Mesendoderm (in vitro differentiated cells): ENCODE data around the gene COPE.

Experiments
- DNase-seq: peaks from one replicate; pipeline ENCODE4 v3.0.0; 2013
- H2AK5ac ChIP-seq: 2 replicates; pipeline ENCODE4 v1.6.1; 2013; ENCODE audit warnings: low read length, inconsistent platforms
- H2BK120ac ChIP-seq: 2 replicates; pipeline ENCODE4 v1.6.1; 2013; ENCODE audit warnings: low read depth, mild to moderate bottlenecking, low read length, moderate library complexity, mixed read lengths
- H2BK15ac ChIP-seq: replicated peaks from 2 replicates; pipeline ENCODE4 v1.6.1; 2013; ENCODE audit warnings: low read depth, mild to moderate bottlenecking, moderate library complexity
- H2BK5ac ChIP-seq: 2 replicates; pipeline ENCODE4 v1.6.1; 2013; ENCODE audit warnings: low read length, inconsistent platforms
- H3K18ac ChIP-seq: 2 replicates; pipeline ENCODE4 v1.6.1; 2013; ENCODE audit warnings: mild to moderate bottlenecking, low read length, mixed read lengths
- H3K23ac ChIP-seq: one replicate; pipeline ENCODE4 v1.6.1; 2013; ENCODE audit warnings: low read length
- H3K27ac ChIP-seq: 2 replicates; pipeline ENCODE4 v1.5.1; 2013; ENCODE audit warnings: low read depth, mild to moderate bottlenecking, inconsistent platforms, low read length, moderate library complexity
- H3K27me3 ChIP-seq: 2 replicates; pipeline ENCODE4 v1.6.1; 2013; ENCODE audit warnings: low read length, control low read depth, mild to moderate bottlenecking, inconsistent platforms; ENCODE audit not compliant: insufficient read depth, poor library complexity
- H3K36me3 ChIP-seq: 2 replicates; pipeline ENCODE4 v1.6.1; 2013; ENCODE audit warnings: low read length, inconsistent platforms; ENCODE audit not compliant: control insufficient read depth, insufficient read depth
- H3K4ac ChIP-seq: one replicate; pipeline ENCODE4 v1.6.1; 2013; ENCODE audit warnings: low read depth, mild to moderate bottlenecking, low read length, moderate library complexity
- H3K4me1 ChIP-seq: 2 replicates; pipeline ENCODE4 v1.6.1; 2013; ENCODE audit warnings: low read depth, low read length, inconsistent platforms; ENCODE audit not compliant: control insufficient read depth
- H3K4me2 ChIP-seq: 2 replicates; pipeline ENCODE4 v1.6.1; 2013; ENCODE audit warnings: low read length
- H3K4me3 ChIP-seq: 2 replicates; pipeline ENCODE4 v1.5.1; 2013; ENCODE audit warnings: mild to moderate bottlenecking, low read length
- H3K56ac ChIP-seq: one replicate; pipeline ENCODE4 v1.6.1; 2013; ENCODE audit warnings: low read length
- H3K79me1 ChIP-seq: 2 replicates; pipeline ENCODE4 v1.6.1; 2013; ENCODE audit warnings: low read length, inconsistent platforms
- H3K79me2 ChIP-seq: 2 replicates; pipeline ENCODE4 v1.6.1; 2013; ENCODE audit warnings: mild to moderate bottlenecking, low read length; ENCODE audit not compliant: control insufficient read depth, insufficient read depth
- H3K9ac ChIP-seq: 2 replicates; pipeline ENCODE4 v1.6.1; 2013; ENCODE audit warnings: low read length, inconsistent platforms
- H4K5ac ChIP-seq: one replicate; pipeline ENCODE4 v1.6.1; 2013; ENCODE audit warnings: low read length
- H4K8ac ChIP-seq: one replicate; pipeline ENCODE4 v1.6.1; 2013; ENCODE audit warnings: low read depth, mild to moderate bottlenecking, control low read depth, low read length, moderate library complexity
- WGBS: extraction: QIAGEN DNeasy Blood & Tissue Kit; methylation state at CpG from one replicate; pipeline ENCODE4 v1.1.7; 2013; ENCODE audit warnings: low lambda C conversion rate, missing lambda C conversion rate; ENCODE audit not compliant: insufficient coverage; ENCODE audit errors: extremely low coverage; 5-methylcytosine and 5-hydroxymethylcytosine counted together

COPE gene

DNA sequence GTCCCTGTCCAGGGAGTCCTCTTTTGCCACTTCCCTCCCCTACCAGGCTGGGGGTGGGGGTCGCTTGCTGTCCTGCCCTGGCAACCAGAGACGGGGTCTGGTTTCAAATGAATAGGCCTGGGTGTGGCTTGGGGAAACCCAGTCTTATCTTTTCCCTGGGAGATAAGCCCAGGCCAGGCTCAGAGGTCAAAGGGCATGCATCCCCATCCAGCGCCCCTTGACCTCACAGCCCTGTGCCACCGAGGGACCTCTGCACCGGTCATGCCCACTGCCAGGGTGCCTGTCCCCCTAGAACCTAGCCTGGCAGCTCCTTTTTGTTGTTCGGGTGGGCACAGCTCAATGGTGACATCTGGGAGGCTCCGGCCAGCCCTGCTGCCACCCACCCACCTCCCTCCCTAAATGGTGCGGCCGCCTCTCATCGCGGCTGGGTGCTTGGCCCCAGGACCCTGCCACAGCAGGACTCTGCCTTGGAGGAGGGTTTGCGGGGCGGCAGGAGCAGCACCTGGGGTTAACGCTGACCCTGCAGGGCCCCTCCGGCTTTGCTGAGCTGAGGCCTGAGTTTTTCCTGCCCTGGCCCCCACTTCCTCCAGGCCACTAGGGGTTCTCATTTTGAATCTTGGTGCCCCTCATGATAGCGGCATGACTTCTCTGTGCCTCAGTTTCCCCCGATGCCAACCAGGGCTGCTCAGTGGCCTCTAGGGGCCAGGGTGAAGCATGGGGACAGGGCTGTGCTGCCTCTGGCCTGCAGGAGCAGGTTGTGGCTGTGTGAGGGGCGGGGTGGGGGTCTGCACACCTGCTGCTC, 20.4 kb downstream of the COPE start:
- Histone ChIP-seq H2AK5ac (no peak overlapping the region), H3K23ac (no peak overlapping the region), H3K56ac (no peak overlapping the region), H3K27me3 (no peaks in the 10 kb centered on the region), H2BK120ac (no peak overlapping the region), H3K4ac (no peak overlapping the region), H4K8ac (no peak overlapping the region), H3K4me3 (no peak overlapping the region), H3K9ac (no peak overlapping the region), H2BK15ac (no peak overlapping the region), H3K79me2 (no peaks in the 10 kb centered on the region), H3K4me2 (no peak overlapping the region), H3K4me1 (no peaks in the 10 kb centered on the region), H3K18ac (no peak overlapping the region), H4K5ac (no peak overlapping the region), H3K79me1 (no peaks in the 10 kb centered on the region), H2BK5ac (no peak overlapping the region), H3K27ac (no peak overlapping the region), H3K36me3 (peaks cover 2% of the 10 kb centered on the region)
- WGBS: no CpG with 5 or more reads among the region's 18 CpGs
- no peak for DNase-seq

DNA sequence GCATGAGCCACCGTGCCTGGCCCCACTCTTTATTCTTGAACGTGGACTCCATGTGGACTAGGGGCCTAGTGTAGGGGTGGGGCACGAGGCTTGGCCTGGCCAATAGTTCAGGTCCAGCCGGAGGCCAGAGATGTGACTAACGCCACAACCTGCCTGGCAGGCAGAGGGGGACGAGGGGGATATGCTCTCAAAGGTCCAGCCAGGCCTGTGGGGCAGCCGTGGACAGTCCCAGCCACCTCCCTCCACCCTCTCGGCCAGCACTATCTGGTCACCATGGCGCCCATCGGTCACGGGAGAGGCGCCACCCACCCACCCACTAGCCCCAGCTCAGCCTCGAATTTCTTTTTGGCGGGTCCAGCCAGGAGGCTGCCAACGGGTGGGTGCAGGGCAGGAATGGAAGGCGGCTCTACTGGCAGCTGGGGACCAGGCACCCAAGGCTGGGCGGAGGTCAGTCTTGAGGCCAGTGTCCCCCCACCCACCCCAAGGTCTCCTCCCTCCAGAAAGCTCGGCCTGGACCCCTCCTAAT, 21.0 kb downstream of the COPE start:
- no peaks in the 10 kb centered on the region for H3K79me2 ChIP-seq
- H3K27ac ChIP-seq: no peak overlapping the region
- H4K8ac ChIP-seq: no peak overlapping the region
- no peak overlapping the region for H2BK5ac ChIP-seq
- WGBS: no CpG with 5 or more reads among the region's 18 CpGs
- H3K56ac ChIP-seq: no peak overlapping the region
- no peak overlapping the region for H3K18ac ChIP-seq
- H3K4ac ChIP-seq: no peak overlapping the region
- no peak overlapping the region for H4K5ac ChIP-seq
- no peak overlapping the region for H3K4me2 ChIP-seq
- no peak overlapping the region for H2BK120ac ChIP-seq
- no peak overlapping the region for H3K9ac ChIP-seq
- H3K23ac ChIP-seq: no peak overlapping the region
- no peaks in the 10 kb centered on the region for H3K79me1 ChIP-seq
- H3K36me3 ChIP-seq: peaks cover 2% of the 10 kb centered on the region
- no peak overlapping the region for H2AK5ac ChIP-seq
- DNase-seq: no peak
- H3K27me3 ChIP-seq: no peaks in the 10 kb centered on the region
- no peak overlapping the region for H2BK15ac ChIP-seq
- H3K4me1 ChIP-seq: no peaks in the 10 kb centered on the region
- no peak overlapping the region for H3K4me3 ChIP-seq

DNA sequence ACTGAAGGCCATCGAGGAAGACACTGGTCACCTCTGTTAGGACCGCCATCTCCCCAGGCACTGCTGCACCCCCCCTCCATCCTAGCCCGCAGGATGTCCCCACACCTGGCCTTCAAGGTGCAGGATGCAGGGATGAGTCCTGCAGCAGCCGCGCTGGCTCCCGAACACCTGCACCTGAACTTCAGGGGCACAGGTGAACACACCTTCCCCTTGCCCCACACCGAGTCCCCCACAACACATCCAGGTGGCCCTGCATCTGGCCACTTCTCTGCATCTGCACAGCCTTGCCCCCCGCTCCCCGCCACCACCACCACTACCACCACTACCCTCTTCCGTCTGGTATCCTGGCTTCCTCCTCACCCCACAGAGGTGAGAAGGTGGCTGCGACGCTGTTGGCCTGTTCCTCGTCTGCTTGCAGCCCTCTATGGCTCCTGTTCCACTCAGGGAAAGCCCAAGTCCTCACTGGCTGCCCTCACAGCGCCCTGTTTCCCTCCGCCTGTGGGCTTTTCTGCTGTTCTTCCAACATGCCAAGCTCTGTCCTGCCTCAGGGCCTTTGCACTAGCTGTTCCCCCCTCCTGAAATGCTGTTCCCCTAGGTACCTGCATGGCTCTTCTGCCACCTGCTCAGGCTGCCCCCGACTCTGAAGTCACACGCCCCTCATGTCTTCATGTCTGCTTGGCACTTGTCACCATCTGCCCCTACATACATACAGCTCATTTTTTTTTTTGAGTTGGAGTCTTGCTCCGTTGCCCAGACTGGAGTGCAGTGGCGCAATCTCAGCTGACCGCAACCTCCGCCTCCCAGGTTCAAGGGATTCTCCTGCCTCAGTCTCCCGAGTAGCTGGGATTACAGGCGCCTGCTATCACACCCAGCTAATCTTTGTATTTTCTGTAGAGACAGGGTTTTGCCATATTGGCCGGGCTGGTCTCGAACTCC, 21.8 kb downstream of the COPE start:
- H3K36me3 ChIP-seq: peaks cover 2% of the 10 kb centered on the region
- H4K8ac ChIP-seq: no peak overlapping the region
- H3K4ac ChIP-seq: no peak overlapping the region
- H3K9ac ChIP-seq: no peak overlapping the region
- no peak overlapping the region for H2BK120ac ChIP-seq
- no peak overlapping the region for H3K4me3 ChIP-seq
- no peaks in the 10 kb centered on the region for H3K4me1 ChIP-seq
- H3K56ac ChIP-seq: no peak overlapping the region
- H2BK15ac ChIP-seq: no peak overlapping the region
- H3K4me2 ChIP-seq: no peak overlapping the region
- H2BK5ac ChIP-seq: no peak overlapping the region
- H3K79me1 ChIP-seq: no peaks in the 10 kb centered on the region
- no peak overlapping the region for H4K5ac ChIP-seq
- no peak for DNase-seq
- H3K23ac ChIP-seq: no peak overlapping the region
- H3K18ac ChIP-seq: no peak overlapping the region
- no CpG with 5 or more reads among the region's 25 CpGs for WGBS
- no peak overlapping the region for H2AK5ac ChIP-seq
- H3K79me2 ChIP-seq: no peaks in the 10 kb centered on the region
- H3K27ac ChIP-seq: no peak overlapping the region
- H3K27me3 ChIP-seq: no peaks in the 10 kb centered on the region

DNA sequence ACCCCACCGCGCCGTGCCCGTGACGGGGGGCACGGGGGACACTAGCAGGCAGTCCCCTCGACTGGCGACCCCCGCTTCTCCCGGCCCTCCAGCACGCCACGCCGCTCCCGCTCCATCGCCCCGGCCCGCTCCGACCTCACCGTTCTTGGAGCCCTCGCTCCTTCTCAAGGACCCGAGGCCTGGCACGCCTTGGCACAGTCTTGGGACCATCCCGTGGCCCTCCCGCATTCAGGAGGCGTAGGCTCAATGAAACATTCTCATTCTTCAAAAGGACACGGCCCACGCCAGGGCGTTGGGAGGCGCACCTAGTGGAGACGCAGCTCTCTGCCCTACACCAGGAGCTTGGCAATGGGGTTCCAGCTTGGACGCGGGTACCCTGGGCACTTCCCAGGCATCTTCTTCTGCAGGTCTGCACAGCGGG, 22.8 kb downstream of the COPE start:
- Histone ChIP-seq H3K4ac (no peak overlapping the region), H2BK5ac (no peak overlapping the region), H3K4me2 (no peak overlapping the region), H3K4me1 (no peaks in the 10 kb centered on the region), H4K8ac (no peak overlapping the region), H3K27ac (no peak overlapping the region), H3K79me1 (no peaks in the 10 kb centered on the region), H3K27me3 (no peaks in the 10 kb centered on the region), H3K79me2 (no peaks in the 10 kb centered on the region), H3K9ac (no peak overlapping the region), H3K4me3 (no peak overlapping the region), H3K23ac (no peak overlapping the region), H4K5ac (no peak overlapping the region), H2BK15ac (no peak overlapping the region), H2BK120ac (no peak overlapping the region), H3K18ac (no peak overlapping the region), H3K56ac (no peak overlapping the region), H2AK5ac (no peak overlapping the region), H3K36me3 (peaks cover 2% of the 10 kb centered on the region)
- DNase-seq: no peak
- WGBS: no CpG with 5 or more reads among the region's 33 CpGs

DNA sequence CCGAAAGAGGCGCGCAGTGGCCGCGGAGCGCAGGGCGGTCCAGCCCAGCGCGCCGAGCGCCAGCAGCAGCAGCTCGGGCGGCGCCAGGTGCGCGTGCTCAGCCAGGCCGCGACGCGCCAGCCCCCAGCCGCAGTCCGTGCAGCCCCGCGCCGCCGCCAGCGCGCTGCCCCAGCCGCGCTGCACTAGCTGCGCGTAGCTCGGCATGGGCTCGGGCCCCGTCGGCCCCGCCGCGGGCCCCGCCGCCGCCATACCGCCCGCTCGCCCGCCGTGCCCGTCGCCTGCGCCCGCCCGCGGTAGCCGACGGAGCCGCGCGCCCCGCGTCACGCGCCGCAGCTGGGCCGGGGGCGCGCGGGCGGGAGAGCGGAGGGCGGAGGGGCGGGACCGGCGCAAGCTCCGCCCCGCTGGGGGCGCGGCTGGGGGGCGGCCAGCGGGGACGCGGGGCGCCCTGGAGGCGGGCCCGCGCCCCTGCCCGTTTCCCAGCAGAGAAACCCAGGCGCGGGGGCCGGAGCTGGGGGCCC, 23.3 kb downstream of the COPE start, which contains the start of gene CERS1:
Gene CERS1 (minus strand): TSS at position 335 of the 518 bp plus-strand sequence. CDS start 86 bp downstream, at position 249.
- no peaks in the 10 kb centered on the region for H3K27me3 ChIP-seq
- no peak within 1 kb of the TSS for H4K5ac ChIP-seq
- H3K9ac ChIP-seq: peak within 1 kb of the TSS; percentile 76
- H3K27ac ChIP-seq: no peak within 1 kb of the TSS
- peak within 1 kb of the TSS; percentile 19 for H3K4me3 ChIP-seq
- H3K18ac ChIP-seq: peak within 1 kb of the TSS; percentile 6
- H3K4ac ChIP-seq: no peak within 1 kb of the TSS
- peak within 1 kb of the TSS; percentile 64 for H3K4me2 ChIP-seq
- H3K79me2 ChIP-seq: no peaks in the 10 kb centered on the region
- H2BK5ac ChIP-seq: no peak within 1 kb of the TSS
- no peak within 1 kb of the TSS for H2AK5ac ChIP-seq
- peak; percentile 51 for DNase-seq
- H2BK15ac ChIP-seq: no peak within 1 kb of the TSS
- no peak within 1 kb of the TSS for H2BK120ac ChIP-seq
- H4K8ac ChIP-seq: no peak within 1 kb of the TSS
- H3K79me1 ChIP-seq: no peaks in the 10 kb centered on the region
- H3K4me1 ChIP-seq: no peaks in the 10 kb centered on the region
- peak within 1 kb of the TSS; percentile 80 for H3K56ac ChIP-seq
- peaks cover 2% of the 10 kb centered on the region for H3K36me3 ChIP-seq
- H3K23ac ChIP-seq: peak within 1 kb of the TSS; percentile 45
- no CpG with 5 or more reads among the region's 89 CpGs for WGBS
